Measurements from ENCODE around the gene TRIM37. TPM values are rescaled to one million over a fixed set of nuclear protein-coding genes. Genes with fewer than 3 reads are reported as not detected.

Gene TRIM37
- total RNA-seq, 1 experiment from 2014 or later, result 38.9 TPM

- CTCF ChIA-PET, result no interaction called here
- DNase-seq (ENCODE audit: unreplicated experiment), result no peak
These were observed 80.3 kb downstream of the TRIM37 start for GRCh38 chr17:59026176-59026939.

GRCh38 chr17:59024916-59025315, 81.8 kb downstream of the TRIM37 start:
- intact Hi-C loops (cut with micrococcal nuclease), result no loop called here
- POLR2A ChIA-PET, result no interaction called here
- Mint-ChIP-seq H3K27ac (ENCODE audit: low read depth, unreplicated experiment) (no peak overlapping the region), H3K36me3 (ENCODE audit: insufficient read depth, unreplicated experiment) (peaks cover 20% of the 10 kb centered on the region), H3K27me3 (ENCODE audit: insufficient read depth, unreplicated experiment) (no peaks in the 10 kb centered on the region), H3K9me3 (ENCODE audit: unreplicated experiment) (no peaks in the 10 kb centered on the region), H3K4me1 (ENCODE audit: insufficient read depth, unreplicated experiment) (no peaks in the 10 kb centered on the region), H3K4me3 (ENCODE audit: unreplicated experiment) (no peak overlapping the region)
- no peak for TF ChIP-seq CTCF (IDR thresholded peaks at IDR 0.05; ENCODE audit: unreplicated experiment)
- CTCF ChIA-PET, result no interaction called here
- no peak for DNase-seq (ENCODE audit: unreplicated experiment)
- no TSS peak for BruUV-seq (replicated peaks)

More at GRCh38 chr17:59026176-59026939, 80.3 kb downstream of the TRIM37 start:
- peaks cover 20% of the 10 kb centered on the region for H3K36me3 Mint-ChIP-seq (ENCODE audit: insufficient read depth, unreplicated experiment)
- TF ChIP-seq CTCF (IDR thresholded peaks at IDR 0.05; ENCODE audit: unreplicated experiment), result no peak
- H3K27ac Mint-ChIP-seq (ENCODE audit: low read depth, unreplicated experiment), result no peak overlapping the region
- intact Hi-C loops (cut with micrococcal nuclease), result no loop called here
- POLR2A ChIA-PET, result no interaction called here
- no peaks in the 10 kb centered on the region for H3K9me3 Mint-ChIP-seq (ENCODE audit: unreplicated experiment)
- no peaks in the 10 kb centered on the region for H3K27me3 Mint-ChIP-seq (ENCODE audit: insufficient read depth, unreplicated experiment)
- no peak overlapping the region for H3K4me3 Mint-ChIP-seq (ENCODE audit: unreplicated experiment)
- BruUV-seq (replicated peaks), result no TSS peak
- no peaks in the 10 kb centered on the region for H3K4me1 Mint-ChIP-seq (ENCODE audit: insufficient read depth, unreplicated experiment)

- CTCF ChIA-PET, result interaction anchor here (0.7 kb wide), 2 partner anchors 13 to 595 kb away, joined by 3 to 6 read pairs; no protein-coding TSS in a partner anchor
These were observed 88.7 kb downstream of the TRIM37 start for GRCh38 chr17:59018019-59018418.

GRCh38 chr17:59011975-59012374, 94.7 kb downstream of the TRIM37 start:
- H3K4me3 Mint-ChIP-seq (ENCODE audit: unreplicated experiment), result no peak overlapping the region
- H3K36me3 Mint-ChIP-seq (ENCODE audit: insufficient read depth, unreplicated experiment), result peaks cover 70% of the 10 kb centered on the region
- TF ChIP-seq CTCF (IDR thresholded peaks at IDR 0.05; ENCODE audit: unreplicated experiment), result no peak
- intact Hi-C loops (cut with micrococcal nuclease), result no loop called here
- POLR2A ChIA-PET, result interaction anchor here (1.2 kb wide), 1 partner anchor 315 kb away, joined by 4 read pairs; no protein-coding TSS in a partner anchor
- no peaks in the 10 kb centered on the region for H3K27me3 Mint-ChIP-seq (ENCODE audit: insufficient read depth, unreplicated experiment)
- no TSS peak for BruUV-seq (replicated peaks)
- no peaks in the 10 kb centered on the region for H3K9me3 Mint-ChIP-seq (ENCODE audit: unreplicated experiment)
- H3K4me1 Mint-ChIP-seq (ENCODE audit: insufficient read depth, unreplicated experiment), result no peaks in the 10 kb centered on the region
- H3K27ac Mint-ChIP-seq (ENCODE audit: low read depth, unreplicated experiment), result no peak overlapping the region
- CTCF ChIA-PET, result no interaction called here
- DNase-seq (ENCODE audit: unreplicated experiment), result no peak

More at GRCh38 chr17:59018019-59018418, 88.7 kb downstream of the TRIM37 start:
- H3K27me3 Mint-ChIP-seq (ENCODE audit: insufficient read depth, unreplicated experiment), result no peaks in the 10 kb centered on the region
- H3K27ac Mint-ChIP-seq (ENCODE audit: low read depth, unreplicated experiment), result no peak overlapping the region
- peaks cover 44% of the 10 kb centered on the region for H3K36me3 Mint-ChIP-seq (ENCODE audit: insufficient read depth, unreplicated experiment)
- no peaks in the 10 kb centered on the region for H3K9me3 Mint-ChIP-seq (ENCODE audit: unreplicated experiment)
- DNase-seq (ENCODE audit: unreplicated experiment), result no peak
- no TSS peak for BruUV-seq (replicated peaks)
- intact Hi-C loops (cut with micrococcal nuclease), result no loop called here
- no peak for TF ChIP-seq CTCF (IDR thresholded peaks at IDR 0.05; ENCODE audit: unreplicated experiment)
- H3K4me3 Mint-ChIP-seq (ENCODE audit: unreplicated experiment), result no peak overlapping the region
- H3K4me1 Mint-ChIP-seq (ENCODE audit: insufficient read depth, unreplicated experiment), result no peaks in the 10 kb centered on the region
- POLR2A ChIA-PET, result interaction anchor here (0.7 kb wide), 1 partner anchor 12 kb away, joined by 3 read pairs; no protein-coding TSS in a partner anchor
